ENCODE results near the gene ACOT8.

GRCh38 chr20:45848421-45848820 is 8.8 kb downstream of the ACOT8 start:
- no peak for TF ChIP-seq MAFF (IDR thresholded peaks at IDR 0.05; ENCODE audit: low read length)
- no peak for TF ChIP-seq TARDBP (IDR thresholded peaks at IDR 0.05)
- TF ChIP-seq, protein P1, sequence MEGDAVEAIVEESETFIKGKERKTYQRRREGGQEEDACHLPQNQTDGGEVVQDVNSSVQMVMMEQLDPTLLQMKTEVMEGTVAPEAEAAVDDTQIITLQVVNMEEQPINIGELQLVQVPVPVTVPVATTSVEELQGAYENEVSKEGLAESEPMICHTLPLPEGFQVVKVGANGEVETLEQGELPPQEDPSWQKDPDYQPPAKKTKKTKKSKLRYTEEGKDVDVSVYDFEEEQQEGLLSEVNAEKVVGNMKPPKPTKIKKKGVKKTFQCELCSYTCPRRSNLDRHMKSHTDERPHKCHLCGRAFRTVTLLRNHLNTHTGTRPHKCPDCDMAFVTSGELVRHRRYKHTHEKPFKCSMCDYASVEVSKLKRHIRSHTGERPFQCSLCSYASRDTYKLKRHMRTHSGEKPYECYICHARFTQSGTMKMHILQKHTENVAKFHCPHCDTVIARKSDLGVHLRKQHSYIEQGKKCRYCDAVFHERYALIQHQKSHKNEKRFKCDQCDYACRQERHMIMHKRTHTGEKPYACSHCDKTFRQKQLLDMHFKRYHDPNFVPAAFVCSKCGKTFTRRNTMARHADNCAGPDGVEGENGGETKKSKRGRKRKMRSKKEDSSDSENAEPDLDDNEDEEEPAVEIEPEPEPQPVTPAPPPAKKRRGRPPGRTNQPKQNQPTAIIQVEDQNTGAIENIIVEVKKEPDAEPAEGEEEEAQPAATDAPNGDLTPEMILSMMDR (IDR thresholded peaks at IDR 0.05 in 2 of 3, conservative IDR thresholded peaks at IDR 0.05 in 1 of 3; ENCODE audit: insufficient read depth in 2 of 3, low read depth in 1 of 3, low read length in 3 of 3), result no peak
- no peak for TF ChIP-seq FOS (IDR thresholded peaks at IDR 0.05; ENCODE audit: extremely low read depth, insufficient read length)
- no peak for TF ChIP-seq TAF7 (tag; IDR thresholded peaks at IDR 0.05)

Measured in K562 (cell line).